ENCODE measurements around the gene TLR5.

GRCh38 chr1:223089250-223089649, 53.8 kb downstream of the TLR5 start:
- no peak for TF ChIP-seq CTCF (IDR thresholded peaks at IDR 0.05)
- TF ChIP-seq POLR2A (IDR thresholded peaks at IDR 0.05), result no peak

All from body of pancreas (tissue), 4 donors.